ENCODE data around the gene F5.

DNA sequence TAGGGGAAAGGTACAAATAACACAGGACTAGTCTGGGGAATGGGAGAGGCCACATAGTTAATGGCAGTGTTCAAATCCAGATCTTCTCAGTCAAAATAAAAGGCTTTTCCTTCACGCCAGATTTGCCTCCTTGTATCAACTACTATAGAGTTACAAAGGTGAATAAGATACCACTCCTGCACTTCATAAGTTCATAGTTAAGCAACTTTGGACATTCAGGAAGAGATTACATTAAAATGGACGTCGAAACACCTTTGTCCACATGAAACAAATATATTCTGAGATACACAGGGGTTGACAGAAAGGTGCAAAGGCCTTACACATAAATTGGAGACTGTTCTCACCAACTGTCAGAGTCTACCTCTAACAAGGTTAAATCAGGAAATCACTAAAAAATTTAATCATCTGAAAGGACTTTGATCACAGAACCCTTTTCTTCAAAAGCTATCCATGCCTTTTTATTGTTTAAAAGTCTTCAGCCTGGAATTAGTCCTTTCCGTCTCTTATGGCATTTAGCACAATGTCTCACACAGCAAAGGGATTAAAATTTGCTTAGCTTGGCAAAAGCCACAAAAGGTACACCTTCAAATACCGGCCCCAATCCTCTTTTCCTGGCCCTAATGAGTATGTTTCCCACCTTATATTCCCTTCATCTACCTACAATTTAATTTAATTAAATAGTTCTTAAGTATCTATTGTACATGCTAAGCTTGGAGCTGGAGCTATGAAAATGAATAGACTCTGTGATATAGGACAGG lies 8.1 kb downstream of the F5 start:
- TF ChIP-seq EZH2 (IDR thresholded peaks at IDR 0.05; ENCODE audit: borderline replicate concordance, low read depth, low read length) (no peak), CEBPB (tag; IDR thresholded peaks at IDR 0.05) (no peak), ZNF589 (CRISPR knock-in tag; IDR thresholded peaks at IDR 0.05; ENCODE audit: low read depth) (no peak), STAG1 (CRISPR knock-in tag; IDR thresholded peaks at IDR 0.05; ENCODE audit: borderline replicate concordance) (no peak)
- TF ChIP-seq, protein P1, sequence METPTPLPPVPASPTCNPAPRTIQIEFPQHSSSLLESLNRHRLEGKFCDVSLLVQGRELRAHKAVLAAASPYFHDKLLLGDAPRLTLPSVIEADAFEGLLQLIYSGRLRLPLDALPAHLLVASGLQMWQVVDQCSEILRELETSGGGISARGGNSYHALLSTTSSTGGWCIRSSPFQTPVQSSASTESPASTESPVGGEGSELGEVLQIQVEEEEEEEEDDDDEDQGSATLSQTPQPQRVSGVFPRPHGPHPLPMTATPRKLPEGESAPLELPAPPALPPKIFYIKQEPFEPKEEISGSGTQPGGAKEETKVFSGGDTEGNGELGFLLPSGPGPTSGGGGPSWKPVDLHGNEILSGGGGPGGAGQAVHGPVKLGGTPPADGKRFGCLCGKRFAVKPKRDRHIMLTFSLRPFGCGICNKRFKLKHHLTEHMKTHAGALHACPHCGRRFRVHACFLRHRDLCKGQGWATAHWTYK (CRISPR knock-in tag; IDR thresholded peaks at IDR 0.05), result no peak
- TF ChIP-seq, protein P2, sequence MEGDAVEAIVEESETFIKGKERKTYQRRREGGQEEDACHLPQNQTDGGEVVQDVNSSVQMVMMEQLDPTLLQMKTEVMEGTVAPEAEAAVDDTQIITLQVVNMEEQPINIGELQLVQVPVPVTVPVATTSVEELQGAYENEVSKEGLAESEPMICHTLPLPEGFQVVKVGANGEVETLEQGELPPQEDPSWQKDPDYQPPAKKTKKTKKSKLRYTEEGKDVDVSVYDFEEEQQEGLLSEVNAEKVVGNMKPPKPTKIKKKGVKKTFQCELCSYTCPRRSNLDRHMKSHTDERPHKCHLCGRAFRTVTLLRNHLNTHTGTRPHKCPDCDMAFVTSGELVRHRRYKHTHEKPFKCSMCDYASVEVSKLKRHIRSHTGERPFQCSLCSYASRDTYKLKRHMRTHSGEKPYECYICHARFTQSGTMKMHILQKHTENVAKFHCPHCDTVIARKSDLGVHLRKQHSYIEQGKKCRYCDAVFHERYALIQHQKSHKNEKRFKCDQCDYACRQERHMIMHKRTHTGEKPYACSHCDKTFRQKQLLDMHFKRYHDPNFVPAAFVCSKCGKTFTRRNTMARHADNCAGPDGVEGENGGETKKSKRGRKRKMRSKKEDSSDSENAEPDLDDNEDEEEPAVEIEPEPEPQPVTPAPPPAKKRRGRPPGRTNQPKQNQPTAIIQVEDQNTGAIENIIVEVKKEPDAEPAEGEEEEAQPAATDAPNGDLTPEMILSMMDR (IDR thresholded peaks at IDR 0.05 in 2 of 3, conservative IDR thresholded peaks at IDR 0.05 in 1 of 3; ENCODE audit: insufficient read depth in 2 of 3, low read depth in 1 of 3, low read length in 3 of 3), result no peak
- TF ChIP-seq, protein P3, sequence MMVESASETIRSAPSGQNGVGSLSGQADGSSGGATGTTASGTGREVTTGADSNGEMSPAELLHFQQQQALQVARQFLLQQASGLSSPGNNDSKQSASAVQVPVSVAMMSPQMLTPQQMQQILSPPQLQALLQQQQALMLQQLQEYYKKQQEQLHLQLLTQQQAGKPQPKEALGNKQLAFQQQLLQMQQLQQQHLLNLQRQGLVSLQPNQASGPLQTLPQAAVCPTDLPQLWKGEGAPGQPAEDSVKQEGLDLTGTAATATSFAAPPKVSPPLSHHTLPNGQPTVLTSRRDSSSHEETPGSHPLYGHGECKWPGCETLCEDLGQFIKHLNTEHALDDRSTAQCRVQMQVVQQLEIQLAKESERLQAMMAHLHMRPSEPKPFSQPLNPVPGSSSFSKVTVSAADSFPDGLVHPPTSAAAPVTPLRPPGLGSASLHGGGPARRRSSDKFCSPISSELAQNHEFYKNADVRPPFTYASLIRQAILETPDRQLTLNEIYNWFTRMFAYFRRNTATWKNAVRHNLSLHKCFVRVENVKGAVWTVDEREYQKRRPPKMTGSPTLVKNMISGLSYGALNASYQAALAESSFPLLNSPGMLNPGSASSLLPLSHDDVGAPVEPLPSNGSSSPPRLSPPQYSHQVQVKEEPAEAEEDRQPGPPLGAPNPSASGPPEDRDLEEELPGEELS (CRISPR knock-in tag; IDR thresholded peaks at IDR 0.05; ENCODE audit: borderline replicate concordance), result no peak
